NAMALWA (cell line): ENCODE results near the gene HHEX.
"Not testable (repeated sequence)": the region's sequence is repeated elsewhere in the genome, so short reads cannot be mapped to it uniquely, and the experiment has no call there.

Experiments
- DNase-seq: peaks from one replicate; pipeline ENCODE4 v3.0.0-alpha.2; 2015; ENCODE audit warnings: low spot score

Gene HHEX

DNA sequence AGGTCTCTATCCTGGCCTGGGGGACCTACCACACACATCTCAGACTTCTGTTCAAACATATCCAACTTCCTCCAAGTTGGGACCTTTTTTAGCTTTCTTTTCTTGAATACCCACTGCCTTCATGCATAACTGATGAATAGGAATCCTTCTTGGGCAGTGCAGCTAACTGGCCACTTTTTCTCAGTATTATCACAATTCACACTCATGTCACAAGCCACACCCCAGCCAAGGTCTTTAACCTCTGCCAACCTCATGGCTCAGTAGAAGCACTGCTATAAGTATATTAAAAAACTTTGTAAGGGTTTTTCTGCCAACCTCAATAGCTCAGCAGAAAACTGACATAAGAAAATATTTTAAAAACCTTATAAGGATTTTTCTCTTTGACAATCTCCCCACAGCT, 44.5 kb downstream of the HHEX start:
- no peak for DNase-seq

DNA sequence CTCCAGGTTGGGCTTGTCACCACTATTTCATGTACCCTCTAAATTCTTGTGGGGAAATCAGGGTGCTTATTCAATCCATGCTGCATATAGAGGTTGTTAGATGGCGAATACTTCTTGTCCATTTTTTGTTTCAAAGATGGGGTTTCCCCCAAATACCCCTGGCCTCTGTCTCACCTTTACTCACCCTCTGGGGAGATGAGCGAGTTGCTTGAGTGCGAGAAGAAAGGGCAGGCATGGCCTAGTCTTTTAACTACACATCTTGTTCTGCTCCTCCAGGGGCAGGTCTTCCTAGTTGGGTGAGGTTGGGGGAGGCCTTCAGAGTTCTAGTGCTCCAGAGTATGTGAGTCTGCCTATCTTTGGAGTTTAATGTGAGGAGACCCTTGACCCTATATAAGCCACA, 46.2 kb downstream of the HHEX start:
- no peak for DNase-seq

DNA sequence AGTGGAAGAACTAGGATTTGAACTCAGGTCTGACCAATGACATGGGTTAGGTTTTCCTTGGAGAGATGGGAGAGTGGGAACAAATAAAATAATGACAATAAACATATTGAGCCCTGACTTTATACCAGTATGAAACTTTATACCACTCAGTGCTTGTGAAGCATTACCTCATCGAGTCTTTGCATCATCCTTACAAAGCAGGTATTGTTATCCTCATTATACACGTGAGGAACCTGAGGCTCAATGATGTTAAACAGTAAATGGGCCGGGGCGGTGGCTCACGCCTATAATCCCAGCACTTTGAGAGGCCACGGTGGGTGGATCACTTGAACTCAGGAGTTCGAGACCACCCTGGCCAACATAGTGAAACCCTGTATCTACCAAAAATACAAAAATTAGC, 47.7 kb downstream of the HHEX start:
- no peak for DNase-seq

DNA sequence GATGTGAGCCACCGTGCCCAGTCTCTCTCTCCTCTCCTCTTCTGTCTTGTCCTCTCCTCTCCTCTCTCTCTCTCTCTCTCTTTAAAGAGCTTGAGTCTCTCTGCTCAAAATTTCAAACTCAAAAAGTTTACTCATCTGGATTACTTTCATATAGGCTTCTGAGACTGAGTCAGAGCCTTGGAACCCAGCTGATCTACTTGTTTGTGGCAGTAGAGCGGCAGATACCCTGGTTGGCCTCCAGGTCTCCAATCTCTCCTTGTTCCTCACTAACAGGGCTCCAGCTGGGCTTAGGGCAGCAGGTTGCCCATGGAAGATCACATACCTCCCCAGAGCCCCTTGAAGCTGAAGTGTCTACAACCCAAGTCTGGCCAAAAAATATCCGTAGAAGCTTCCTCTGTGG, 51.0 kb downstream of the HHEX start:
- DNase-seq: no peak

DNA sequence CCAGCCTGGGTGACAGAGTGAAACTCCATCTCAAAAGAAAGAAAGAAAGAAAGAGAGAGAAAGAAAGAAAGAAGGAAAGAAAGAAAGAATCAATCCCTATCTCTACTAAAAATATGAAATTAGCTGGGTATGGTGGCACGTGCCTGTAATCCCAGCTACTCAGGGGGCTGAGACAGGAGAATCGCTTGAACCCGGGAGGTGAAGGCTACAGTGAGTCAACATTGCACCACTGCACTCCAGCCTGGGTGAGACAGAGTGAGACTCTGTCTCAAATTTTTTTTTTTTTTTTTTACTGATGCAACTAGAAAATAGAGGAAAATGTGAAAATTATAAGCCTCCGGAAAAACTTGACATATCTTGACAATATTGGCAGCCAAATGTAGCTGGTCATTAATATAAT, 52.0 kb downstream of the HHEX start:
- DNase-seq: not testable (repeated sequence)

DNA sequence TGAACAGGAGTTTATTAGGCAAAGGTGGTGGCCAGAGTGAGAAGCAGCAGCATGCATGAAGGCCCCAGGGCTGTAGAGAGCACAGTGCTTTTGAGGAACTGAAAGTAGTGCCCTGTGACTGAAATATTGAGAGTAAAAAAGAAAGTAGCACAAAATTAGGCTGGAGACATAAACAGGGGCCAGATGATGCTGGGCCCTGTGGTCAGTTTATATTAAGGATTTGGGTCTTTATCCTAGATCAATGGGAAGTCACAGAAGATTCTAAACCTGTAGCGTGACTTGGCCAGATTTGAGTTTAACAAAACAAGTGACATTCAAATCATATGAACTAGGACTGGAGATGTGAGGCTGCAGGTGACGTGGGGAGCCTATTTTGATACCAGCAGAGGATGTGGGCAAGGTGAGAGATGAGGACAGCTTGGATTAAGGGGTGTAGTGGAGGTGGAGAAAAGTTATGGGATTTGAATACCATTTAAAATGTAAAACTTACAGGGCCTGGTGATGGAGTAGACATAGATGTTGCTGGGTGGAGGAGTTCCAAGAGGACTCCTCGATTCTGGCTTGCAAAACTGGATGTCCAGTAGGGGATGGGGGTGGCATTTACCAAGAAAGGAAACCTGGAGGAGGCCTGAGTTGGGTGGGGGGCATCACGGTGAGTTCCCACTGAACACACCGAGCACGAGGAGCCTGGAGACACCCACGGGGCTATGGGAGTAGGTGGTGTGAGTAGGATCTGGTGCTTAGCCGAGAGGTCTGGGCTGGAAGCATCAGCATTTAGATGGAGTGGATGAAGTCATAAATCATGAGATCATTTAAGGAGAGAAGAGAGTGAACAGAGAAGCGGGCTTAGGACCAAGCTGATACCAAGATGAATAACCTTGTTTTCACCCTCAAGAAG, 52.8 kb downstream of the HHEX start:
- peak; percentile 91 for DNase-seq
